C4-2B (cell line): ENCODE data around the gene COQ10A.

Experiments
- H3K27ac ChIP-seq: fragments of 450-650 bp; 2 replicates; pipeline ENCODE4 v1.5.1; 2017
- ZFX ChIP-seq: fragments of 450-650 bp; IDR thresholded peaks from 2 replicates; pipeline ENCODE4 v1.6.1; 2017
- TF ChIP-seq, protein P1 (sequence below): fragments of 450-650 bp; conservative IDR thresholded peaks from 2 replicates; pipeline ENCODE4 v1.5.1; 2017; ENCODE audit warnings: mild to moderate bottlenecking

The COQ10A gene

DNA sequence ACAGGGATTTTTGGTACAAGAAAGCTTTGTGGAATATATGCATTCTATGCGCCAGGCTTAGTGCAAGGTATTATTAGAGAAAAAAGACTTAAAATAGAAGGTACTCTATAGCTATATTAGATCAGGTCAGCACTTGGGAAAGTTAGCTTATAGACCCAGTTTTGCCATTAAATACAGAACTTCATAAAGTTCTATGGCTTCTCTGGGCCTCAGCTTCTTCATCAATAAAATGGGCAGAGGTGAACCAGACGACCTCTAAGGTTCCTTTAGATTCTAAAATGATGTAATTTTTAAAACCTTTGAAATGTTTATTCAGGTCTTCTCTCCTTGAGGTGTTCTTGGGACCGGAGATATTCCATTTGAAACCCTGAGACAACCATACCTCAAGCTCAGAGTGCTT, 42.0 kb downstream of the COQ10A start:
- TF ChIP-seq, protein P1, sequence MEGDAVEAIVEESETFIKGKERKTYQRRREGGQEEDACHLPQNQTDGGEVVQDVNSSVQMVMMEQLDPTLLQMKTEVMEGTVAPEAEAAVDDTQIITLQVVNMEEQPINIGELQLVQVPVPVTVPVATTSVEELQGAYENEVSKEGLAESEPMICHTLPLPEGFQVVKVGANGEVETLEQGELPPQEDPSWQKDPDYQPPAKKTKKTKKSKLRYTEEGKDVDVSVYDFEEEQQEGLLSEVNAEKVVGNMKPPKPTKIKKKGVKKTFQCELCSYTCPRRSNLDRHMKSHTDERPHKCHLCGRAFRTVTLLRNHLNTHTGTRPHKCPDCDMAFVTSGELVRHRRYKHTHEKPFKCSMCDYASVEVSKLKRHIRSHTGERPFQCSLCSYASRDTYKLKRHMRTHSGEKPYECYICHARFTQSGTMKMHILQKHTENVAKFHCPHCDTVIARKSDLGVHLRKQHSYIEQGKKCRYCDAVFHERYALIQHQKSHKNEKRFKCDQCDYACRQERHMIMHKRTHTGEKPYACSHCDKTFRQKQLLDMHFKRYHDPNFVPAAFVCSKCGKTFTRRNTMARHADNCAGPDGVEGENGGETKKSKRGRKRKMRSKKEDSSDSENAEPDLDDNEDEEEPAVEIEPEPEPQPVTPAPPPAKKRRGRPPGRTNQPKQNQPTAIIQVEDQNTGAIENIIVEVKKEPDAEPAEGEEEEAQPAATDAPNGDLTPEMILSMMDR: no peak
- TF ChIP-seq ZFX: no peak
- no peak overlapping the region for H3K27ac ChIP-seq

DNA sequence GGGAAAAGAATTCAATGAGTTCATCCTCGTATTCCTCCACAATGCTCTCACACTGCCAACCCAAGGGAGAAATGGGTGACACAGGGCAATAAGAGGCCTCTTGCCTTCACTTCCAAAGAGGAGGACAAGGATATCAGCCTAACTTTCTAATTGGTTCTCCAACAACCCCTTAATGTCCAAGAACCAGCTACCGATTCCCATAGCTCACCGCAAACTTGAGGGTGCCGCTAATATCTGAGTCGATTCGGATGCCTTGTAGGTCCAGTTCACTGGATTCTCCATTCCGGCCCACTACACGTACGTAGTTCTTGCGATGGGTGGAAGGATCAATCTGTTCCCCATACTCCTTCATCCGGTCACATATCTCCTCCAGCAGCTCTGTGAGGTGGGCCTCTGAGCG, 44.3 kb downstream of the COQ10A start:
- no peak for TF ChIP-seq ZFX
- TF ChIP-seq, protein P1: no peak

DNA sequence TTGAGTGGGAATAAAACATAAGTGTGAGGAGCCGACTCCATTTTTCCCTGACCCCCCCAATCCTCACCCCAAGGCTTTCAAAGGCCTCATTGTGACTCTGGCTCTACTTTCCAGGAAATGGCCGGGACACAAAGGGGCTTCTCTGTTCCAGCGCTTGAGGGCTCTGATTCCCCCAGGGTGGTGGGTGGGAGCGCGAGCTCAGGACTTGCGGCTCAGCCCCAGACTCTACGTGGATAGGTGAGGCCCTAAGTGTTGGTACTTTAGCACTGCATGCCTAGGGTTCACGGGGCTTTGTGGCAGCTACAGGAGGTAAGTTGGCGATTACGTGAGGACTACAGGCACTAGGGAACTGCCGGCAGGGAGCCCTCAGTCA, 48.5 kb downstream of the COQ10A start:
- peak overlapping the region; percentile 89 for H3K27ac ChIP-seq
- no peak for TF ChIP-seq ZFX
- TF ChIP-seq, protein P1: no peak

More for the DNA sequence above, 44.3 kb downstream of the COQ10A start:
- H3K27ac ChIP-seq: no peak overlapping the region

DNA sequence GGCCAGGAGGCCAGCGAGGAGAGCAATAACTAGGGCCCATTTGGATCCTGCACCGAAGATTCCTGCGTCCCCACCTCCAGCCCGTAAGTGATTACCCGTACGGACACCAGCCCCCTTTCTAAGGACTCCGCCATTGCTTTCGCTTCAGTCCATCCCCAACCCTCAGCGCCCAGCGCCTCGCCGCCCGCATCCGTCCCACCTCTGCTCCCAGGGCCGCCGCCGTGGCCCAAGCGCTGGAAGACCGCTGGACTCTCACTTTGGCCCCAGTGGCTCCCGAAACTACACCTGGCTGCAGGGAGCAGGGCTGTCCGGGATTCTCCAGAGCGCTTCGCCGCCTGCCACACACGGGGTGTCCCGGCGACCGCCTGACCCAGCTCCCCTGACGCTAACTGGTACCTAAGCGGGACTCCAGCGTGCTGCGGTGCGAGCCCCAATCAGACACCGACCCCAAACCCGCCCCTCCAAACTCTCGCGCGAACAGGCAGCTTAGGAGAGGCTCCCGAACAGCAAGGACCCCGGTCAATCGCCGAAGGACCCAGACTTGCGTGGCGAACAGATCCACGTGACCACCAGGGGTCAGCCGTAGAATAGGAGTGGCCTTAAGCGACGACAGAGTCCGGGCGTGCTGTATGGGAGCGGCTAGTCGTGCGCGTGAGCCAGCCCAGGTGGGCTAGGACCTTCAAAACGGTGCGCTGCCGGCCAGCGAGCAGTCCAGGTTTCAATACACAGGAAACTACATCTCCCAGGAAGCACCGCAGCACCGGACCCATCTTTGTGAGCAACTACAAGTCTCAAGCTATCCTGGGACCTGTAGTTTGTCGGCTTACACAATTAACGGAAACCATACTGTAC, 49.1 kb downstream of the COQ10A start, which contains the start of gene CNPY2:
TSS of gene CNPY2 (minus strand) at position 367 of the 852 bp plus-strand sequence. CDS start 771 bp downstream, outside the sequence.
- peak within 1 kb of the TSS; percentile 89 for H3K27ac ChIP-seq
- TF ChIP-seq ZFX: peak; percentile 63
- TF ChIP-seq, protein P1: no peak; the same call in 1 of the 2 replicates

DNA sequence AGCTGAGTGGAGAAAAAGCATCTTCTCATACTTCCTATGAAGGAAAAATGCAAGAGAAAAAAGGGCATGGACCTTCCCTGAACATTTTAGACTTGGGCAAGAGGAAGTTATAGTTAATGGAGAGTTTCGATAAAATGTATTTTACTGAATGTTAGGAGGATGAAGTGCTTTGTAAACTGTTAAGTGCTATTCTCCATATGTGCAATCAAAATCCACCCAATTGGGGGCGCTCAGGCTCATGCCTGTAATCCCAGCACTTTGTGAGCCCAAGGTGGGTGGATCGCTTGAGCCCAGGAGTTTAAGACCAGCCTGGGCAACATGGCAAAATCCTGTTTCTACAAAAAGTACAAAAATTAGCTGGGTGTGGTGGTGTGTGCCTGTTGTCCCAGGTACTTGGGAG, 50.9 kb downstream of the COQ10A start:
- TF ChIP-seq, protein P1: no peak
- TF ChIP-seq ZFX: no peak
- H3K27ac ChIP-seq: no peak overlapping the region
